Stimulated activated CD8-positive, alpha-beta memory T cell treated with anti-CD3 and anti-CD28 coated beads, Interleukin-4, amount 100 ng/mL, for 1 hour (primary cell): ENCODE results near the gene HAAO.

ENCODE experiments used
- DNase-seq, 2 donors: peaks; one replicate each; pipeline ENCODE4 v3.0.0-alpha.2; 2020; ENCODE audit warnings: low read depth in 2 of 2, low spot score in 1 of 2

The HAAO gene

DNA sequence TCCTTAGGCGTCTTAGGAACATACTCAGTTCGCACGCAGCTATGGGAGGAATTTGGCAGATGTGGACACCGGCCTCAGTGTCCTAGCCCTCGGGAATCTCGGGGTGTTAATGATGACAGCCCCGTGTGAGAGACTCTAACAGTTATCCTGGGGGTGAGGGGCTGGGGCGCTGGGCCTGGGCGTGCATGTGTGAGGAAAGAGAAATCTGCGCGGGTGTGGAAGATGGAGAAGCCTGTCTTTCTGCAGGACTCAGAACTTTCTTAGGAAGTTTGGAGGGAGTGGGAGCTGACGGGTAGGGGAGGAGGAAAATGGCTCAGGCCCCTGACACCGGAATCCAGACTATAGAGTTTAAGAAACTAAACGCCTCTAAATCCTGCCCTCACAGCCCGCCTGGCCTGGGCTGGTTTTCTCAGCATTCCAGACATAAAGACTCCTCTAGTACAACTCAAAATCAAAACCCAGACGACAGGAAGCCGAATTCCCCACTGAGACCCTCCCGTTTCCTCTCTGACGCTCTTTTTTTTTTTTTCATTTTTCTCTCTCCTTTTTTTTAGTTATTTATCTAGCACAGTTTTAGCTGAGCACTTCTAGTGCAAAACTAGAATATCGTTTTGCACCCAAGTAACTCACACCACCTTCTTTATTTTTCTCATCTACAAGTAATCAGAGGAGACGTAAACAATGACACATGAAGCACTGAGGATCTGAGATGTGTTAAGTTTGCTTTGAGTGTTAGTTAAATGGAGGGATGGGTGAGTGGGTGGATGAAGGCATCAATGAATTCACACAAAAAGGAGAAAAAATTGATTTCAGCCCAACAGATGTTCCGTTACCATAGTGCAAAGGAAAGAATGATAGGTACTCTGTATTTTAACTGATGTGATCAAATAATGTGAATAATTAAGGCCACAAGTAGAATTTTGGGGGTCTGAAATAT lies 1.2 kb upstream of the HAAO start:
- no peak for DNase-seq

- DNase-seq: no peak
Observed at GRCh38 chr2:42792087-42792582, 248 bp downstream of the HAAO start.

DNA sequence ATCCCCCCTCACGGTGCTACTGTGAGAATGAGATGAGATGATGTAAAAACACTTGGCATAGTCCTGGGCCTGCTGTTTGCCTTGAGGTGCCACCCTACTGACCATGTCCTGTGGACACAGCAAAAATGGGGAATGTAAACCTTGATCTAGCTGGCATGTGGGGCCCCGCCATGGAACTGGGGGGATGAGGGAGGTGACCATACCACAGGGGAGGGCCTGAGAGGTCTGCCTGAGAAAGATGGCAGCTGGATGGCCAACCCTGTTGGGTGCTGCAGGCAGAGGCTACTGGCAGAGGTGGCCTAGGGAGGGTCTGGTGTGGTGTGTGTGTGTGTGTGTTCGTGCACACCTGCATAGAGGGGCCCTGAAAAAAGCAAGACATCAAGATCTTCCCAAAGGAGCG lies 777 bp downstream of the HAAO start:
- no peak for DNase-seq

DNA sequence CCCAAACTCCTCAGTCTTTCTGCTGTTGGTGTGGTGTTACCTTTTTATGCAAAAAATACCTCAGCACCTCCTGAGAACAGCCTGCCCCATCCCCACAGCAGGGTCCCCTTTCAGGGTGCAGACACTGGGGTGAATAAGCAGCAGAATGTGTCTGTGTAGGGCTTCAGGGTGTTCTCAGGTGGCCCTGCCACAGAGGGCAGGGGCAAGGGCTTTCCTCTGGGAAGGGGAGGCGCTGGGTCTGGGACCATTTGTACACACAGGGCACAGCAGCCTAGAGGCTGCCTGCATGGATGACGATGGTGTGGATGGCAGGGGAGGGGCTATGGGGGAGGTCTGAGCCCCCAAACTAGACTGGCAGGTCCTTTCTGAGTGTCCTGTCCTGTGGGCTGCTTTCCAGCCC lies 2.6 kb downstream of the HAAO start:
- DNase-seq: no peak

GRCh38 chr2:42788882-42789281 lies 3.5 kb downstream of the HAAO start:
- no peak for DNase-seq

DNA sequence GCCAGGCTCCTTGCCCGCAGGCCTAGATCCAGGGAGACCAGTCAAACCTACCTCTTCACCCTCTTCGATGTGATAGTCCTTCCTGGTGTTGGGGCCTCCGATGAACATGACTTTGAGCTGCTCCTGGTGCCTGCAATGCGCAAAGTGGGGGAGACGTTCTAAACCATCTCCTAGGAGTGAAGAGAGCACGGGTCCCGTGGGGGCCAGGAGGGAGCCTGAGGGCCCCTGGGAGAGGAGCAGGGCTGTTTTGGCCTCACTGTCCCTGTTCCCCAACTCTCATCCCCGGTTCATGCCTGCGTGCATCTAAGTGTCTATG lies 3.9 kb downstream of the HAAO start:
- no peak for DNase-seq

DNA sequence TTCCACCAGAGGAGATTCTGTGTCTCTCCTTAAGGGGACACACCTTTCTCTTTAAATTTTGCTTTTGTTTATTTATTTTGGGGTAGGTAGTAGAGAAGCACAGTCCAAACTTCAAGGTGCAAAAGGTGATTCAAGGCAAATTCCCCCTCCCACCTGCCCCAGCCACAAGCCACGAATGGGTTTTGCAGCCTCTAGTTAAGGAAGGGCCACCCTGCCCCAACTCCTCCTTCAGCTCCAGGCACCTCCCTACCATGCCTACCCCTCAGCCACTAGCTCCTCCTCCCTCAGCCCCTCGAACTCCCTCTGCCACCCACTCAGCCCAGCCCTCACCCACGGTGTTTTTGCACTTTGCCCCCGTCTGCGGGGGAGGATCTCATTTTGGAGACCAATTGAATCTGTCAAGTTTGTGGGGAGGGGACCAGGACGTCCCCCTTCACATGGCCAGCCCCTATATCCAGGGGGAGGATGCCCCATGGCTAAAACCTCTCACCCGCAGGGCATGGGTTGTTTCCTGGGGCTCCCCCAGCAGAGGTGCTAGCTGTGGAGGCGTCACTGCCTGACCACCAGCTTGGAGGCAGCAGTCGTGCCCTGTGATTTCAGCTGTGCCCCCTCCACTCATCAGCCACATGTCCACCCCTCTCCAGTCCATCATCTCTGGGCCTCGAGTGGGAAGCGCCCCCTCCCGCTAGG lies 4.5 kb downstream of the HAAO start:
- no peak for DNase-seq

GRCh38 chr2:42787424-42787787 lies 5.0 kb downstream of the HAAO start:
- no peak for DNase-seq

GRCh38 chr2:42786561-42787345 lies 5.6 kb downstream of the HAAO start:
- no peak for DNase-seq

DNA sequence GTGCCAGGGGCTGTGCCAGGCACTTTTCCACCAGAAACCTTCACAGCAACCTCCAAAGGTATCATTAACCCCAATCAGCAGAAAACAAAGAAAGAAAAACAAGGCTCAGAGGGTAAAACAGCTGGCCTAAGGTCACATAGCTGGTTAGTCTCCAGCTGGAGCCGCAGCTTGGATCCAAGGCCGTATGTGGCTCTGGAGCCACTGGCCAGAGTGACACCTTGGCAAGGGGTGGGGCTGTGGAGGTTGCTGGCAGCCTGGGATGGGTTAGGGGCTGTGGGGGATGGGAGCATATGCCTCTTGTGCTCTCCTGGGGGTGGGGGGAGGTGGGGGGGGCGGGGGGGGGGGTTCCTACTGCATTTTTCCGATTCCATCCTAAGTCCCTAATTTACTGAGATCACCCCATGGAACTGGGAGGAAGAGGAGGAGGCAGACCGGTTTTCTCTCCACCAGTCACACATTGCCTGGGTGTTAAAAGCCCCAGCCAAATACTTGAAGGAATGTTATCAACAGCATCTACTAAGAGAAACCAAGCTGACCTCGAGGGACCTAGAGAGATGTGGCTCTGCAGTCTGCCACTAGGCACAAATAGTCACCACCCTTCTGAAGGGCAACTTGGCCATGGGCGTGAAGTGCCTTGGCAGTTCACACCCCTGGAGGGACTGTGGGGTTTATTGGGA lies 8.0 kb downstream of the HAAO start:
- no peak for DNase-seq

DNA sequence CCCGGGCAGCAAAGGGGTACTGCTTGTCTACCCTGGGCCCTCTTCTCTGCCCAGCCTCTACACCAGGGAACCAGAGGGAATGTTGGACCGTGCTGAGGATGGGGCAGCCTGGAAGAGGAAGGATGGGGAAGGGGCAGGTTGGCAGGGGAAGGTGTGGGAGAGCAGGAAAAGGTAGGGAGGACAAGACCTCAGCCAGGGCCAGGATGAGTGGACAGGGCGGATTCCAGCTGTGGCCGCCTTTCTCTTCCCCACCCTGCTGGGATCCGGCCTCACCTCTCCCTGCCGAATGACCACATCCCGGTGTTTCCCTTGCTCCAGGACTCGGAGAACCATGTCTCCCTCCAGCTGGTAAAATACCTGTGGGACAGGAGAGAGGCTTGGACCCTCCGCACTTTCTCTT lies 8.9 kb downstream of the HAAO start:
- DNase-seq: no peak

- DNase-seq: no peak
Observed at GRCh38 chr2:42781181-42781580, 11.2 kb downstream of the HAAO start.

DNA sequence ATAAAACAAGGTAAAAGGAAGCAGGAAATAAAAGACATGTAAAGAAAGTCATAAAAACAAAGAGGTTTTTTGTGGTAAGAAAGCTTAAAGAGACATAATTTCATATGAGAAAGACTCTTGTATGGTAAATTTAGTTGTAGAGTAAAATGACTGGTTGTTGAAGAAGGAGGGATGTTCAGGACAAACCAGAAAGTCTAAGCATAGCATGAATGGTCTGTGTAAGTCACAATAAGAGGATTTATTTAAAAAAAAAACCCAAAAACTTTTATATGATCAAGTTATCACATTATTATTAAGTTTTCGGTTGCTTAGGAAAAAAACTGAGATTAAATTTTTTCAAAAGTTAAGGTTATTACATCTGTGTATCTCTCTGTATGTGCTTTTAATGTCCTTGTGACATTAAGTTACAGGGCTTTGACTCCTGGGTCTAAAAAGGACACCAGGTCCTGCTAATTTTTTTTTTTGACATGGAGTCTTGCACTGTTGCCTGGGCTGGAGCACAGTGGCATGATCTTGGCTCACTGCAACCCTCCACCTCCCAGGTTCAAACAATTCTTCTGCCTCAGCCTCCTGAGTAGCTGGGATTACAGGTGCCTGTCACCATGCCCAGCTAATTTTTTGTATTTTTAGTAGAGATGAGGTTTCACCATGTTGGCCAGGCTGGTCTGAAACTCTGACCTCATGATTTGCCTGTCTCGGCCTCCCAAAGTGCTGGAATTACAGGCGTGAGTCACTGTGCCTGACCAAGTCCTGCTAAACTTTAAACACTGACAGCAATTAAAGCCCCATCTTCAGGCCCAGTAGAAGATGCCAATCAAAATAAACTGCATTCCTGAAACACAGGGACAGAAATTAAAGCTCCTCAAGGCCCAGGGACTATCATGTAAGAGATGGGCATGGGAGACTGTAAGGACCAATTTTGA lies 14.2 kb downstream of the HAAO start:
- DNase-seq: no peak

DNA sequence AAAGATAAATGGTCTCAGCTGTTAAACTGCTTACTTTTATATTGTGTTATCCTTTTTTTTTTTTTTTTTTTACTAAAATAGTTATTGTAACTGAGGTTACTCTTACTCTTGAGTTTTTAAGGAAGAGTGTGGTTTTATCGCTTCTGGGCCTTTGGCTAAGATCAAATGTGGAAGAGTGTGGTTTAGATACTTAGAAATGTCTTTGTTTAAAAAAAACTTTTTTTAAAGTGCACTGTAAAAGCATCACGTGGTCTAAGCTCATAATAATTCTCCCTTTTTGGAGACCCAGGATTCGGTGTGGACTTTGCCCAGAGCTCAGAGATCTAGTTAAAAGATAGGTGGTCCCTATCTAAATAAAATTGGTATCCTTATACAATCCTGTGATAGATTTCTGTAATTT lies 16.6 kb downstream of the HAAO start:
- DNase-seq: no peak

DNA sequence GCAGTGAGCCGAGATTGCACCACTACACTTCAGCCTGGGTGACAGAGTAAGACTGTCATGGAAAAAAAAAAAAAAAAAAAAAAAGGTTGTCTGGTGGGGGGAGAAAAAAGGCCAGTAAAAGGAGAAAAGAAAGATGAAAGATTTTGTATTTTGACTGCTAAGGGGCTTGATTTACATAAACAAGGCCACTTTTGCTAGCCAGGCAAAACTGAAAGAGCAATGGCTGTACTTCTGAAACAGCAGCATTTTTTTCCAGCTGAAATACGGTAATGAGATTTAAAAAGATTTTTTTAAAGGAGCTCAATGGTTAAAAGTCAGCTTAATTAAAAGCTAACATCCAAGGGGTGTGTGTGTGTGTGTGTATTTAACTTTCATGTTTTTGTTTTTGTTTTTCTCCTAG lies 17.2 kb downstream of the HAAO start:
- no peak for DNase-seq

DNA sequence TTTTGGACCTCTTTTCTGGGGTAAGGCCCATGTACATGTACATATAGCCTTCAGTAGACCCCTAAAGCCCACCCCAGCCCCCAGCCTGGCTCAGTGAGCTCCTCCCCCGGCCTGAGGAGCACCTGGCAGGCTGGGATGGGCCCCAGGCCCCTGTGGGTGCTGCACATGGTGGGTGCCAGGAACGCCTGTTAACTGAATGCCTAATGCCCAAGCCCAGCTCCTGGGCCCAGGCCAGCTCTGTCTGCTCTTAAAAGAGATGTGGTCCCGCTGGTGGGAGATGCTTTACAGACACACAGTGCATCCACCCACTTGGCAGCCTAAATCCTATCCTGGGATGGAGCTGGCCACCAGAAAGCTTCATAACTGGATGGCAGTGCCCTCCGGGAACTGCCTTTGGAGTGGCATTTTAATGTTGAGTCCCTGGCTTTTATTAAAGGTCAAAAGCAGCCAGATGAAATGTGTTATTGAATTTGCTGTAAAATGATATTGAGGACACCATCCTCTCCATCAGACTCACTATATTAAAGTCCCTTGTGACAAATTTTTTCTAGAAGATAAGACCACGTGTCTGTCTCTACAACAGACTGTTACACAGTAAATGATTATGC lies 20.7 kb downstream of the HAAO start:
- no peak for DNase-seq

GRCh38 chr2:42770288-42771131 lies 21.9 kb downstream of the HAAO start:
- DNase-seq: no peak

GRCh38 chr2:42769583-42770287 lies 22.6 kb downstream of the HAAO start:
- DNase-seq: no peak
